ENCODE measurements around the gene ZBTB38. TPM values are rescaled to one million over a fixed set of nuclear protein-coding genes. Genes with fewer than 3 reads are reported as not detected.

ZBTB38 gene
- total RNA-seq, 3 donors from 2014 or later: 15.4 to 22.5 (median 21.0) TPM

- Mint-ChIP-seq H3K9me3 (no peaks in the 10 kb centered on the region), H3K36me3 (ENCODE audit: insufficient read depth) (peaks cover 36% of the 10 kb centered on the region), H3K27me3 (ENCODE audit: low read depth) (no peaks in the 10 kb centered on the region), H3K4me3 (no peak overlapping the region), H3K4me1 (ENCODE audit: low read depth) (peaks cover 80% of the 10 kb centered on the region)
- ATAC-seq (no peak), DNase-seq (no peak)
Measured at GRCh38 chr3:141415953-141416352, 47.6 kb downstream of the ZBTB38 start.

Other genes starting within 250 kb of the ZBTB38 start
- 1 to 10 TPM; 3.4 to 6.8 (median 6.0) TPM for gene PXYLP1, start 136.7 kb upstream of the ZBTB38 start, total RNA-seq
- gene RASA2, start 118.5 kb downstream of the ZBTB38 start, total RNA-seq: 10 to 100 TPM; 31.0 to 37.0 (median 32.4) TPM